GM18951 (cell line): ENCODE data around the gene TEAD1.

Experiments used
- POLR2A ChIP-seq: IDR thresholded peaks from 4 replicates; pipeline ENCODE4 v1.6.1; 2011; ENCODE audit warnings: mild to moderate bottlenecking; ENCODE audit not compliant: insufficient read length, insufficient read depth; ENCODE audit errors: extremely low read depth
- in situ Hi-C: fragments of 300-500 bp; cut with MboI; formaldehyde crosslinking; loops from one replicate; pipeline ENCODE4 v1.12.0; 2022; ENCODE audit warnings: low sequenced_read_pairs, mixed read lengths, inconsistent platforms; ENCODE audit not compliant: unreplicated experiment

The TEAD1 gene

DNA sequence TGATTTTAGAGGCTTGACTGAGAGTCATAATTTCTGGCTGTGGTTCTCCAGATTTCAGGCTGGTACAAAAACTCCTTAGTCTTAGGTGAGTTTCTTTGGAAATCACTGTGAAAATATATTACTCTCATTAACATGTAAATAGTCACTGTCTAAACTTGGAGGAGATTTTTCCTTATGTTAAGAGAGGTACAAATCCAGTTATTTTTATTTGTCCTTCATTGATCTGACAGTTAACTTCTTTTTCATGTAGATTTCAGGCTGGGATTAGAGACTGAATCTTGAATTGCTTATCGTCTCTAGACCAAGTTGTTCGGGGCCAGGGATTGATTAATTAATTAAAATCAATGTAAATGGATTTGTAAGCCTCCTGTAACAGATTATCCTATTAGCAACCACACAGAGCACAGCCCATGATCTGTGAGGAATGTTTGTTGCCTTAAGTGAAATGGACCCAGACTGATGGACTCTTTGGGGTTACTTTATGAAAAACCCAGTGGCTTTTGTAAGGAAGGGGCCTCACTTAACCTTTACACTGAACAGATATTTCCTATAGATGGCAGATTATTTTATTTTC, 21.1 kb downstream of the TEAD1 start:
- in situ Hi-C loops, result no loop called here
- no peak for TF ChIP-seq POLR2A

GRCh38 chr11:12695873-12696272, 21.7 kb downstream of the TEAD1 start:
- in situ Hi-C loops, result no loop called here
- no peak for TF ChIP-seq POLR2A

- in situ Hi-C loops, result no loop called here
- TF ChIP-seq POLR2A, result no peak
These were observed 22.8 kb downstream of the TEAD1 start for GRCh38 chr11:12696911-12697581.

- no peak for TF ChIP-seq POLR2A
- in situ Hi-C loops, result no loop called here
These were observed 23.8 kb downstream of the TEAD1 start for GRCh38 chr11:12698048-12698447.

DNA sequence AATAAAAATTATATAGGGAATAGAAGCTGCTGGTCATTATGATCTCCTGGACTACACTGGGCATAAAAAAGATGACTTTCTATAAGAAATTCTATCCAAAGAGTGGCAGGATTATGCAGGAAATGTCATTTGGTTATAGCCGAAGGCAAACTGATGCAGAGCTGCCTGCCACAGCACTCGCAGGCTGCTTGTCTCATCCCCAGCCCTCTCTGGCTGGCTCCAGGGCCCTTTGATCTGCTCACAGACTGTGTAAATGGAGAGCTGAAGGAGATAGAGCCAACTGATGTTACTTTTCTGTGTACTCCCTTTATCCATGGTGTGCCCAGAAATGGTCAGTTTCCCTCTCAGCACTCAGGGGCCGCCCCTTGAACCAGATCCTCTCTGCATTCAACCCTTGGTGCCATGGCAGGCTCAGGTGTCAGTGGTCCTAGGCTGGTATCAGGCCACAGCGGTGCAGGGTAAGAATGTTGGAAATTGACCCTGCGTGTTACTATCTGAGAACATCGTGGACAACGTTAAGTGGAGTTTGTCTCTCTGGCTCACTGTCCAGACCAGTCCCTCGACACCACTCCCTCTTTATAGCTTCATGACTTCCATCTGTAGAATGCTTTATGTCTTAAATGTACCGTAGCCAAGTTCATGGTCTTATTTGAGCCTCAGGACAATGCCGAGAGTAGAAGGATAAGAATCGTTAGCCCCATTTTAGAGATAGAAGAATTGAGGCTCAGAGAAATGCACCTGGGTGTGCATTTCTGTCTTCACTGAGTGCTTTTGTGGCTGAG, 27.8 kb downstream of the TEAD1 start:
- no peak for TF ChIP-seq POLR2A
- in situ Hi-C loops, result loop anchor here (10.0 kb wide), 1 partner anchor 1857 kb away; no protein-coding TSS in a partner anchor

GRCh38 chr11:12702999-12703453, 28.8 kb downstream of the TEAD1 start:
- no peak for TF ChIP-seq POLR2A
- in situ Hi-C loops, result loop anchor here (10.0 kb wide), 1 partner anchor 1858 kb away; no protein-coding TSS in a partner anchor

DNA sequence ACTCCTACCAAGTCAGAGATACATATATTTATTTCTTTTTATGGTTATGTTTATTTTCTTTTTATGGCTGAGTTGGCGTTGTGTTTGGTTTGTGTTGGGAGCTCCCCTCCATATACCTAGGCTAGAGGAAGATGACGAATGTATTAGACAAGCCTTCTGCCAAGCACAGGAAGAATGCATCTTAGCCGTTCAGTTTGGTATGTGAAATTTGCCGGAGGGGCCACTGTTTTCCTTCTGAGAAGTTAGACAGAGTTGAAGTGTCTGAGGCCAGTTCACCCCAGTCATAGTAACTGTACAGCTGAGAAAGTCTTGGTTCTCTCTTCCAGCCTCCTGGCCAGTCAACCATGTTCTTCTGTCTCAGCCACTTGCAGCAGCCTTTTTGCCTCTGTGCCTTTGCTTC, 29.8 kb downstream of the TEAD1 start:
- in situ Hi-C loops, result loop anchor here (10.0 kb wide), 1 partner anchor 1859 kb away; no protein-coding TSS in a partner anchor
- TF ChIP-seq POLR2A, result no peak

- in situ Hi-C loops, result loop anchor here (10.0 kb wide), 1 partner anchor 1861 kb away; no protein-coding TSS in a partner anchor
- TF ChIP-seq POLR2A, result no peak
These were observed 31.7 kb downstream of the TEAD1 start for GRCh38 chr11:12705874-12706273.

DNA sequence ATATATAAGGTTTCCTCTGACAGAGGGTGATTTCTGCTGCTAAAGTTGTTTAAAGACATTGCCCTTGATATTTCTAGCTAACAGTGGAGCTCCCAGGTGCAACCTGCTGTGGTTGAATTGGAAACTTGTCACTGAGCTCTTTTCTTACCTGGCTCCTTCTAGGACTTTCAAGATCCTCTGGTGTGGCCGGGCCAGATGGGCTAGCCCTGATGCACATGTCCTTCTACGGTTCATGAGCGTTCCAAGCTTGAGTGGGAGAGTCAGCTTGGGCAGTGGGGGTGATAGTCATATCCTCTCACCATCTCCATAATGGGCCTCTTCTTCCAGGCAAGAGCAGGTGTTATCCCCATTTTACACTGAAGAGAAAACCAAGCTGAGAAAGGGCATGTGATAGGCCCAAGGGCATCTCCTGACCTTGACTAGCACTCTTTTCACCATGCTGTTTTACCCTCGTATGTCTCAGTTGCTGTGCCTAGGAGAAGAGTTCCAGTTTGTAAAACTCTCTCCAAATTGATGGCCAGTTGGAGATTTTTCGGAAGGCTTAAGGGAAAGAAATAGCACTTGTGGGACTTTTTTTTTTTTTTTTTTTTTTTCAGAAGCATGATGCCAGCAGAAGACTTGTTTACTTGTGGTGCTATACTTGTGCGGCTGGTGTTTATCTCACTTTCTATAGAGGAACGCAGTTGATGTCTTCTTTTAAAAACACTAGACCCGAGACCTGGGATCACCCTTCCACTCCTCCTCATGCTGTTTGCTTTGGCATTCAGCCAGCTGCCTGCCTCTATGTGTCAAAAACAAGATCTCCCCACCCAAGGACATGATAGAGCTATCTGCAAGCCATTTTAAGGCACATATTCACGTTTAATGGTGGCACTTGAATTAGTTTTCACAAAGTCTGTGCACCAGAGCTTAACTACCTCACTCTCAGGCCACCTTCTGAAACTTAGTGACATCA, 32.6 kb downstream of the TEAD1 start:
- in situ Hi-C loops, result loop anchor here (10.0 kb wide), 1 partner anchor 1862 kb away; no protein-coding TSS in a partner anchor
- TF ChIP-seq POLR2A, result no peak

DNA sequence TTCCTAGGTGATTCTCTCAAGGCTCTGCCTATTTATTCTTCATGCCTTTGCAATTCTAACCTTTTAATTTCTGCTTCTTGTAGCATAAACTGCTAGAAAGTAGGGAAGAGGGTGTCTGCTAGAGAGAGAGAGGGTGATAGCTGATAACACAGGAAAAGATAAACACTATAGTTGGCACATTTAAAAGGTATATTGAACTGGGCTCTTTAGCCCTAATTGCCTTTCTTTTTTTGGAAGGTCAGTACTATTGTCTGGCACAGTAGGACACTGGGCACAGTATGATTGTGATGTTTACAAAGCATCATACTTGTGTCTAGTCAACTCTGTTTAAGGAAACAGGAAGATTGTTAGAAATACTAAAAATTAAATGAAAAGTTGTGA, 33.3 kb downstream of the TEAD1 start:
- no peak for TF ChIP-seq POLR2A
- in situ Hi-C loops, result loop anchor here (10.0 kb wide), 1 partner anchor 1863 kb away; no protein-coding TSS in a partner anchor

DNA sequence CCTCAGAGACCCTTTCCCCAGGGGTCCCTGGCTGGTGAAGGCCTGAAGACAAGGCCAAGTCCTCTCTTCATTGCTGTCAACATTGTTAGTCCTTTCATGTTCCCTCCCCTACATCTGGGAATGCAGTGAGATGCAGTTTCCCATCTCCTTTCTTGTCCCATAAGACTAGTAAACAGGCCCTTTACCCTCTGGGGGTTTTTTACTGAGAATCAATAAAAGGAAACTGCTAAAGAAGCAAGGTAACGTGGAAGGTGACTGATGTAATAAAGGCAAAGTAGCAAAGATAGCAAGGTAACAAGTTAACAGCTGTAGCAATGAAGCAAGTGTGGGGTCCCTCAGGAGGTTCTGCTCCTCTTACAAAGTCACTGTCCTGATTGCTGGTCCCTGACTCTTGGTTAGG, 37.3 kb downstream of the TEAD1 start:
- TF ChIP-seq POLR2A, result no peak
- in situ Hi-C loops, result no loop called here

DNA sequence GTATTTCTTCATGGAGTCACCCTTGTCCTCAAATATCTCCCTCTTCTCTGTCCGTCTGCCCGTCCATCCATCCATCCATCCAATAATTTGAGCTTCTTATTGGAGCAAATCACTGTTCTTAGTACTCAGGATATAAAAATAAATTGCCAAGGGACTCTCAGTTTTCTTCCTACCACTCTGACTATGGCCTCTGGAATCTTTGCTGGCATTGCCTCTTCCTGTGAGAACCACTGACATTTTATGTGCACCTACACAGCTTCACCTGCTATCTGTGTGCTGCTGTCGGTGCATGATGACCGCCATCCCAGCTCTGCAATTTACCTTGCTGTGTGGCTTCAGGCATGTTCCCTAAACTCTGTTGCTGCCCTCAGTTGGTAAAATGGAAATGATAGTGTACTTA, 37.9 kb downstream of the TEAD1 start:
- TF ChIP-seq POLR2A, result no peak
- in situ Hi-C loops, result no loop called here
